HEK293 (cell line): ENCODE data around the gene CASP12.

Experiments
- CTCF ChIA-PET: fragments of 350-600 bp; formaldehyde crosslinking; extraction: SDS; loops from one replicate; lab custom pipeline; 2021; ENCODE audit warnings: antibody characterized with exemption; lab: Yijun Ruan, JAX
- POLR2A ChIA-PET: fragments of 300-600 bp; formaldehyde crosslinking; extraction: SDS; loops from one replicate; lab custom pipeline; 2020; ENCODE audit warnings: antibody characterized with exemption, inconsistent platforms; lab: Yijun Ruan, JAX
- H3K27ac ChIP-seq: fragments of 200-500 bp; sonication (Bioruptor generic); 2 replicates; pipeline ENCODE4 v1.5.1; 2014; ENCODE audit warnings: low read depth, low read length, control low read depth, inconsistent platforms; ENCODE audit errors: extremely low read depth
- H3K36me3 ChIP-seq, 2 experiments: fragments of 200-500 bp in 1 of 2; sonication (Bioruptor generic) in 1 of 2; 1 replicate in 1 of 2; 2 replicates in 1 of 2; pipeline ENCODE4 v1.5.1; 2014 to 2017; ENCODE audit warnings: inconsistent platforms in 2 of 2, low read length in 2 of 2; ENCODE audit not compliant: control insufficient read depth in 2 of 2, insufficient read depth in 1 of 2
- H3K4me1 ChIP-seq: fragments of 200-500 bp; sonication (Bioruptor generic); 2 replicates; pipeline ENCODE4 v1.5.1; 2014; ENCODE audit warnings: mild to moderate bottlenecking, low read length, inconsistent platforms; ENCODE audit not compliant: control insufficient read depth, insufficient read depth
- H3K4me3 ChIP-seq: 2 replicates; pipeline ENCODE4 v1.5.1; 2011; ENCODE audit warnings: low read depth, mild to moderate bottlenecking, control low read depth, low read length, moderate library complexity
- H3K9me3 ChIP-seq: fragments of 200-500 bp; sonication (Bioruptor generic); 2 replicates; pipeline ENCODE4 v1.5.1; 2014; ENCODE audit warnings: low read depth, low read length, inconsistent platforms; ENCODE audit not compliant: control insufficient read depth, insufficient read depth
- IKZF3 ChIP-seq: fragments of 450-650 bp; IDR thresholded peaks from 2 replicates; pipeline ENCODE4 v1.5.0; 2018; ENCODE audit warnings: missing biosample characterization, mild to moderate bottlenecking, missing genetic modification characterization, moderate library complexity
- KLF8 ChIP-seq: fragments of 450-650 bp; formaldehyde crosslinking; IDR thresholded peaks from 2 replicates; pipeline ENCODE4 v1.5.1; 2016; ENCODE audit warnings: missing biosample characterization, missing genetic modification characterization
- KLF9 ChIP-seq: fragments of 450-650 bp; formaldehyde crosslinking; IDR thresholded peaks from 2 replicates; pipeline ENCODE4 v1.5.1; 2016; ENCODE audit warnings: missing biosample characterization, missing genetic modification characterization, low read depth
- MZF1 ChIP-seq: fragments of 450-650 bp; formaldehyde crosslinking; IDR thresholded peaks from 2 replicates; pipeline ENCODE4 v1.5.1; 2017; ENCODE audit warnings: missing biosample characterization, missing genetic modification characterization, borderline replicate concordance
- TRIM28 ChIP-seq: IDR thresholded peaks from 2 replicates; pipeline ENCODE4 v1.6.1; 2011; ENCODE audit warnings: low read length, control low read depth, borderline replicate concordance
- YY2 ChIP-seq: fragments of 450-650 bp; formaldehyde crosslinking; IDR thresholded peaks from 2 replicates; pipeline ENCODE4 v1.5.1; 2016; ENCODE audit warnings: missing biosample characterization, missing genetic modification characterization
- ZBTB11 ChIP-seq: fragments of 450-650 bp; formaldehyde crosslinking; conservative IDR thresholded peaks from 2 replicates; pipeline ENCODE4 v1.5.1; 2016; ENCODE audit warnings: low read depth, missing biosample characterization, missing genetic modification characterization
- ZBTB8A ChIP-seq: fragments of 450-650 bp; formaldehyde crosslinking; IDR thresholded peaks from 2 replicates; pipeline ENCODE4 v1.5.1; 2016; ENCODE audit warnings: missing biosample characterization, missing genetic modification characterization
- ZFP3 ChIP-seq: fragments of 450-650 bp; formaldehyde crosslinking; IDR thresholded peaks from 2 replicates; pipeline ENCODE4 v1.5.1; 2016; ENCODE audit warnings: low read depth, missing biosample characterization, missing genetic modification characterization
- ZNF133 ChIP-seq: fragments of 450-650 bp; formaldehyde crosslinking; IDR thresholded peaks from 2 replicates; pipeline ENCODE4 v1.5.1; 2016; ENCODE audit warnings: missing biosample characterization, missing genetic modification characterization
- ZNF140 ChIP-seq: fragments of 450-650 bp; formaldehyde crosslinking; IDR thresholded peaks from 2 replicates; pipeline ENCODE4 v1.5.1; 2016; ENCODE audit warnings: missing biosample characterization, missing genetic modification characterization
- ZNF211 ChIP-seq: fragments of 450-650 bp; formaldehyde crosslinking; IDR thresholded peaks from 2 replicates; pipeline ENCODE4 v1.5.1; 2016; ENCODE audit warnings: low read depth, missing biosample characterization, missing genetic modification characterization
- ZNF37A ChIP-seq: fragments of 450-650 bp; IDR thresholded peaks from 2 replicates; pipeline ENCODE4 v1.5.1; 2018; ENCODE audit warnings: missing biosample characterization, missing genetic modification characterization
- ZNF433 ChIP-seq: fragments of 450-650 bp; formaldehyde crosslinking; IDR thresholded peaks from 2 replicates; pipeline ENCODE4 v1.5.1; 2016; ENCODE audit warnings: missing biosample characterization, missing genetic modification characterization, low read depth
- ZNF510 ChIP-seq: fragments of 450-650 bp; formaldehyde crosslinking; IDR thresholded peaks from 2 replicates; pipeline ENCODE4 v1.5.1; 2018; ENCODE audit warnings: mild to moderate bottlenecking, missing genetic modification characterization, missing biosample characterization; ENCODE audit not compliant: insufficient replicate concordance
- ZNF555 ChIP-seq: fragments of 450-650 bp; formaldehyde crosslinking; conservative IDR thresholded peaks from 2 replicates; pipeline ENCODE4 v1.5.1; 2017; ENCODE audit warnings: missing biosample characterization, mild to moderate bottlenecking, missing genetic modification characterization, inconsistent platforms
- ZNF558 ChIP-seq: fragments of 450-650 bp; formaldehyde crosslinking; IDR thresholded peaks from 2 replicates; pipeline ENCODE4 v1.5.1; 2016; ENCODE audit warnings: missing biosample characterization, missing genetic modification characterization
- ZNF600 ChIP-seq: fragments of 450-650 bp; formaldehyde crosslinking; IDR thresholded peaks from 2 replicates; pipeline ENCODE4 v1.5.1; 2016; ENCODE audit warnings: missing biosample characterization, missing genetic modification characterization
- ZNF629 ChIP-seq: fragments of 450-650 bp; formaldehyde crosslinking; IDR thresholded peaks from 2 replicates; pipeline ENCODE4 v1.5.1; 2017; ENCODE audit warnings: missing biosample characterization, missing genetic modification characterization
- ZNF670 ChIP-seq: fragments of 450-650 bp; formaldehyde crosslinking; IDR thresholded peaks from 2 replicates; pipeline ENCODE4 v1.5.1; 2016; ENCODE audit warnings: missing biosample characterization, missing genetic modification characterization, low read depth
- ZNF837 ChIP-seq: fragments of 450-650 bp; formaldehyde crosslinking; IDR thresholded peaks from 2 replicates; pipeline ENCODE4 v1.5.1; 2016; ENCODE audit warnings: missing biosample characterization, missing genetic modification characterization
- ZSCAN30 ChIP-seq: fragments of 450-650 bp; IDR thresholded peaks from 2 replicates; pipeline ENCODE4 v1.5.1; 2018; ENCODE audit warnings: missing biosample characterization, mild to moderate bottlenecking, missing genetic modification characterization, moderate library complexity
- ZXDB ChIP-seq: fragments of 450-650 bp; formaldehyde crosslinking; IDR thresholded peaks from 2 replicates; pipeline ENCODE4 v1.5.1; 2016; ENCODE audit warnings: missing biosample characterization, missing genetic modification characterization

CASP12 gene

GRCh38 chr11:104912102-104912501, 13.8 kb upstream of the CASP12 start:
- Histone ChIP-seq H3K27ac (no peak overlapping the region), H3K9me3 (no peaks in the 10 kb centered on the region), H3K36me3 (no peaks in the 10 kb centered on the region), H3K4me1 (no peaks in the 10 kb centered on the region), H3K4me3 (no peak overlapping the region)
- no peak for TF ChIP-seq MZF1 (tag by site-specific recombination)
- TF ChIP-seq ZBTB11, result no peak
- TF ChIP-seq ZNF670 (tag by site-specific recombination), result no peak
- no peak for TF ChIP-seq IKZF3 (tag by site-specific recombination)
- no peak for TF ChIP-seq ZNF629 (tag by site-specific recombination)
- TF ChIP-seq ZNF600 (tag by site-specific recombination), result no peak
- no peak for TF ChIP-seq KLF8 (tag by site-specific recombination)
- TF ChIP-seq ZNF837 (tag by site-specific recombination), result no peak
- ChIA-PET CTCF (interaction anchor here (0.7 kb wide), 1 partner anchor 17 kb away, joined by 3 read pairs; no protein-coding TSS in a partner anchor), POLR2A (no interaction called here)

- Histone ChIP-seq H3K27ac (no peak overlapping the region), H3K36me3 (no peaks in the 10 kb centered on the region), H3K4me1 (no peaks in the 10 kb centered on the region), H3K4me3 (no peak overlapping the region), H3K9me3 (no peaks in the 10 kb centered on the region)
- CTCF ChIA-PET, result no interaction called here
- TF ChIP-seq ZBTB8A (tag by site-specific recombination) (no peak), ZNF433 (tag by site-specific recombination) (no peak), ZFP3 (tag by site-specific recombination) (no peak), ZNF510 (tag by site-specific recombination) (no peak), TRIM28 (no peak), ZXDB (tag by site-specific recombination) (no peak), YY2 (tag by site-specific recombination) (no peak), ZNF558 (tag by site-specific recombination) (no peak), ZSCAN30 (tag by site-specific recombination) (no peak), ZNF37A (tag by site-specific recombination) (no peak), ZNF211 (no peak), ZNF555 (no peak), ZNF133 (tag by site-specific recombination) (no peak), ZNF140 (tag by site-specific recombination) (no peak), KLF9 (tag by site-specific recombination) (no peak)
- POLR2A ChIA-PET, result no interaction called here
These were observed 9.9 kb upstream of the CASP12 start for GRCh38 chr11:104908186-104908531.
